GM21515 (cell line): Measurements from ENCODE around the gene OR2AT4.
"Not testable (repeated sequence)": the region's sequence is repeated elsewhere in the genome, so short reads cannot be mapped to it uniquely, and the experiment has no call there.

ENCODE experiments used
- ATAC-seq: cut with Tn5 transposase; IDR thresholded peaks from one replicate; pipeline ENCODE4 v1.9.1; 2021; ENCODE audit not compliant: unreplicated experiment

OR2AT4 gene

GRCh38 chr11:75096456-75097172 is at the start of gene OR2AT4:
Gene OR2AT4 (minus strand): TSS chr11:75096876.
- no peak for ATAC-seq

GRCh38 chr11:75145972-75146519 is 49.4 kb upstream of the OR2AT4 start:
- ATAC-seq: no peak

GRCh38 chr11:75145196-75145971 is 48.7 kb upstream of the OR2AT4 start:
- no peak for ATAC-seq

- no peak for ATAC-seq
Measured at GRCh38 chr11:75144716-75145014, 48.0 kb upstream of the OR2AT4 start.

- no peak for ATAC-seq
Measured at GRCh38 chr11:75143420-75143731, 46.7 kb upstream of the OR2AT4 start.

GRCh38 chr11:75142714-75143419 is 46.2 kb upstream of the OR2AT4 start:
- ATAC-seq: peak; percentile 60

- ATAC-seq: no peak
Measured at GRCh38 chr11:75141166-75141565, 44.5 kb upstream of the OR2AT4 start.

GRCh38 chr11:75140269-75141138 is 43.8 kb upstream of the OR2AT4 start:
- ATAC-seq: no peak

GRCh38 chr11:75135651-75136050 is 39.0 kb upstream of the OR2AT4 start:
- ATAC-seq: no peak

GRCh38 chr11:75135021-75135650 is 38.5 kb upstream of the OR2AT4 start:
- no peak for ATAC-seq

- ATAC-seq: no peak
Measured at GRCh38 chr11:75133976-75134375, 37.3 kb upstream of the OR2AT4 start.

GRCh38 chr11:75132080-75132479 is 35.4 kb upstream of the OR2AT4 start:
- ATAC-seq: no peak

- ATAC-seq: no peak
Measured at GRCh38 chr11:75126564-75126963, 29.9 kb upstream of the OR2AT4 start.

- no peak for ATAC-seq
Measured at GRCh38 chr11:75118577-75118976, 21.9 kb upstream of the OR2AT4 start.

- ATAC-seq: no peak
Measured at GRCh38 chr11:75114465-75114864, 17.8 kb upstream of the OR2AT4 start.

- ATAC-seq: no peak
Measured at GRCh38 chr11:75113030-75113429, 16.4 kb upstream of the OR2AT4 start.

GRCh38 chr11:75112200-75112599 is 15.5 kb upstream of the OR2AT4 start:
- ATAC-seq: no peak

GRCh38 chr11:75107187-75107586 is 10.5 kb upstream of the OR2AT4 start:
- no peak for ATAC-seq

GRCh38 chr11:75105967-75106681 is 9.4 kb upstream of the OR2AT4 start:
- ATAC-seq: not testable (repeated sequence)

- ATAC-seq: no peak
Measured at GRCh38 chr11:75105462-75105925, 8.8 kb upstream of the OR2AT4 start.
